ENCODE measurements around the gene PCSK6. TPM values are rescaled to one million over a fixed set of nuclear protein-coding genes. Genes with fewer than 3 reads are reported as not detected.

PCSK6 gene
- total RNA-seq, 1 donor from 2014 or later, result 1.3 TPM

DNA sequence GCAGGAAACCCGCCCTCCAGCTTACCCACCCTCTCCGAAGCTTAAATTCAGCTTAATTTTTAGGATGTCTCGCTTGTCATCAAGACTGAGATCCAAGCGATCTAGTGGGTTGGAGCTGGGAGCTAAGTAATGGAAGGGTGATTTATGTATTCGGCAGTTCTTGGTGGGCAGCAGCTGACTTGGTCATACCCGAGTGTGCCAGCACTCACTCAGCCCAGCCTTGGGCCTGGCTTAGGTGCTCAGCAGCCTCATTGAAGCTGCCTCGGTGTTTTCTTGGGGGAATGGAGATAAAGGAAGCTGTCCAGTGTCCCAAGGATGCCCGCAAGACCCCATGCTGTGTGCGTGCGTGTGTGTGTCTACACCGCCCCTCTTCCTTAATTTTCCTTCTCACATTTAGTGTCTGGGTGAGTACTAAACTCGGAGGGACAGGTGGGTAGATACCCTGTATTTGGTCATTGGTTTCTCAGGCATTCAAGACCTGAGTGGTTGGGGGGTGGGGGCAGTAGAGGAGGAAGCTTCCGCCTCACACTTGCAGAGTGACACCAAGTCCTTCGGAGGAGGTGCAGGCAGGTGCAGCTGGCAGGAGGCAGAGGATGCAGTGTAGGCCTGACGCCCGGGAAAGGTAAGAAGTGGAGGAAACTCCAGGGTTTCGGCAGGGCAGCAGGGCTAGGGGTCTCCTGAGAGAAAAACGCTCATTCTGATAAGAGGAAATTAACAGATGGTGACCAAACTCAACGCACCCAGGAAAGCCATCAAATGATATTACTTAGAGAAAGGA lies 92.8 kb downstream of the PCSK6 start:
- no peak for FAIRE-seq
- peaks cover 8% of the 10 kb centered on the region for H3K4me1 Mint-ChIP-seq (ENCODE audit: low read depth, unreplicated experiment)

DNA sequence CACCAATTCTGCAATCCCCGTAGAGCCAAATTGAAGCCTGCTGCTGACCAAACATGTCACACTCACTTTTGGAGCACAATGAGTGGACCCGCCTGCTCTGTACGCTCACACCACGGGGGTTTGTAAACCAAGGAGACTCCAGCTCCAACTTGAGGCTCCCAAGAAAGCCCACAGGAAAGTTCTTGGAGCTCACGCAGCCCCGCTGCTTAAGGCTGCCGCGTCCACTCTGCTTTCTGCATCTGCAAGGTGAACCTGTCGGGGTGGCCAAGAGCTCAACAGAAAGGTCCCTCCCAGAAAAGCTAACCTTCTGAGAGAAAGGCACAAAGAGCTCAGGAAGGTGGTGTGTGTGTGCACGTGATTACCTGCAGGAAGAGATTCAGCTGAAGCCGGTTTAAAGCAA lies 94.9 kb downstream of the PCSK6 start:
- H3K4me3 Mint-ChIP-seq (ENCODE audit: unreplicated experiment), result no peak overlapping the region
- no peaks in the 10 kb centered on the region for H3K79me2 ChIP-seq (ENCODE audit: insufficient read depth, low read length)
- no peaks in the 10 kb centered on the region for H3K9me3 ChIP-seq (ENCODE audit: insufficient read depth, low read depth, low read length)
- peaks cover 8% of the 10 kb centered on the region for H3K4me1 Mint-ChIP-seq (ENCODE audit: low read depth, unreplicated experiment)
- no peaks in the 10 kb centered on the region for H3K27me3 ChIP-seq (ENCODE audit: insufficient read depth, low read length)
- no peaks in the 10 kb centered on the region for H3K36me3 ChIP-seq (ENCODE audit: insufficient read depth, low read length)
- H4K20me1 ChIP-seq (ENCODE audit: insufficient read depth, low read length), result no peaks in the 10 kb centered on the region
- no peaks in the 10 kb centered on the region for H3K9me3 Mint-ChIP-seq (ENCODE audit: unreplicated experiment)
- no peak overlapping the region for H3K4me2 ChIP-seq (ENCODE audit: low read length)
- H3K36me3 Mint-ChIP-seq (ENCODE audit: low read depth, unreplicated experiment), result no peaks in the 10 kb centered on the region
- FAIRE-seq, result no peak
- DNase-seq (ENCODE audit: low read depth), result no peak
- no peak for TF ChIP-seq EZH2 (IDR thresholded peaks at IDR 0.05; ENCODE audit: insufficient read depth, low read length)
- TF ChIP-seq, protein P1, sequence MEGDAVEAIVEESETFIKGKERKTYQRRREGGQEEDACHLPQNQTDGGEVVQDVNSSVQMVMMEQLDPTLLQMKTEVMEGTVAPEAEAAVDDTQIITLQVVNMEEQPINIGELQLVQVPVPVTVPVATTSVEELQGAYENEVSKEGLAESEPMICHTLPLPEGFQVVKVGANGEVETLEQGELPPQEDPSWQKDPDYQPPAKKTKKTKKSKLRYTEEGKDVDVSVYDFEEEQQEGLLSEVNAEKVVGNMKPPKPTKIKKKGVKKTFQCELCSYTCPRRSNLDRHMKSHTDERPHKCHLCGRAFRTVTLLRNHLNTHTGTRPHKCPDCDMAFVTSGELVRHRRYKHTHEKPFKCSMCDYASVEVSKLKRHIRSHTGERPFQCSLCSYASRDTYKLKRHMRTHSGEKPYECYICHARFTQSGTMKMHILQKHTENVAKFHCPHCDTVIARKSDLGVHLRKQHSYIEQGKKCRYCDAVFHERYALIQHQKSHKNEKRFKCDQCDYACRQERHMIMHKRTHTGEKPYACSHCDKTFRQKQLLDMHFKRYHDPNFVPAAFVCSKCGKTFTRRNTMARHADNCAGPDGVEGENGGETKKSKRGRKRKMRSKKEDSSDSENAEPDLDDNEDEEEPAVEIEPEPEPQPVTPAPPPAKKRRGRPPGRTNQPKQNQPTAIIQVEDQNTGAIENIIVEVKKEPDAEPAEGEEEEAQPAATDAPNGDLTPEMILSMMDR (IDR thresholded peaks at IDR 0.05; ENCODE audit: insufficient read depth, low read depth, low read length), result no peak
- peaks cover 33% of the 10 kb centered on the region for H3K27me3 Mint-ChIP-seq (ENCODE audit: low read depth, unreplicated experiment)
- H3K27ac ChIP-seq (ENCODE audit: low read depth, low read length), result no peak overlapping the region
- no peaks in the 10 kb centered on the region for H3K4me1 ChIP-seq (ENCODE audit: insufficient read depth, low read length)
- H2AFZ ChIP-seq (ENCODE audit: low read depth, low read length), result no peak overlapping the region
- H3K27ac Mint-ChIP-seq (ENCODE audit: unreplicated experiment), result no peak overlapping the region
- H3K9ac ChIP-seq (ENCODE audit: low read length), result no peak overlapping the region
- no peak overlapping the region for H3K4me3 ChIP-seq (ENCODE audit: insufficient read depth, low read depth, low read length)

More for the DNA sequence above, 92.8 kb downstream of the PCSK6 start:
- Histone ChIP-seq H3K4me1 (ENCODE audit: insufficient read depth, low read length) (no peaks in the 10 kb centered on the region), H2AFZ (ENCODE audit: low read depth, low read length) (no peak overlapping the region), H3K36me3 (ENCODE audit: insufficient read depth, low read length) (no peaks in the 10 kb centered on the region), H3K4me3 (ENCODE audit: insufficient read depth, low read depth, low read length) (no peak overlapping the region), H3K79me2 (ENCODE audit: insufficient read depth, low read length) (no peaks in the 10 kb centered on the region), H4K20me1 (ENCODE audit: insufficient read depth, low read length) (no peaks in the 10 kb centered on the region), H3K4me2 (ENCODE audit: low read length) (no peak overlapping the region), H3K9me3 (ENCODE audit: insufficient read depth, low read depth, low read length) (peaks cover 3% of the 10 kb centered on the region), H3K9ac (ENCODE audit: low read length) (no peak overlapping the region), H3K27me3 (ENCODE audit: insufficient read depth, low read length) (no peaks in the 10 kb centered on the region), H3K27ac (ENCODE audit: low read depth, low read length) (no peak overlapping the region)
- Mint-ChIP-seq H3K9me3 (ENCODE audit: unreplicated experiment) (no peaks in the 10 kb centered on the region), H3K27me3 (ENCODE audit: low read depth, unreplicated experiment) (peaks cover 40% of the 10 kb centered on the region), H3K36me3 (ENCODE audit: low read depth, unreplicated experiment) (no peaks in the 10 kb centered on the region), H3K4me3 (ENCODE audit: unreplicated experiment) (no peak overlapping the region), H3K27ac (ENCODE audit: unreplicated experiment) (no peak overlapping the region)
- TF ChIP-seq, protein P1 (IDR thresholded peaks at IDR 0.05; ENCODE audit: insufficient read depth, low read depth, low read length), result no peak
- TF ChIP-seq EZH2 (IDR thresholded peaks at IDR 0.05; ENCODE audit: insufficient read depth, low read length), result no peak
- no peak for DNase-seq (ENCODE audit: low read depth)

- H3K4me3 ChIP-seq (ENCODE audit: insufficient read depth, low read depth, low read length), result no peak overlapping the region
- no peak overlapping the region for H3K27ac Mint-ChIP-seq (ENCODE audit: unreplicated experiment)
- H4K20me1 ChIP-seq (ENCODE audit: insufficient read depth, low read length), result no peaks in the 10 kb centered on the region
- FAIRE-seq (no peak), DNase-seq (ENCODE audit: low read depth) (no peak)
- H3K4me1 Mint-ChIP-seq (ENCODE audit: low read depth, unreplicated experiment), result peaks cover 8% of the 10 kb centered on the region
- H3K27ac ChIP-seq (ENCODE audit: low read depth, low read length), result no peak overlapping the region
- H3K36me3 ChIP-seq (ENCODE audit: insufficient read depth, low read length), result no peaks in the 10 kb centered on the region
- peaks cover 32% of the 10 kb centered on the region for H3K27me3 Mint-ChIP-seq (ENCODE audit: low read depth, unreplicated experiment)
- TF ChIP-seq, protein P1 (IDR thresholded peaks at IDR 0.05; ENCODE audit: insufficient read depth, low read depth, low read length), result no peak
- no peak for TF ChIP-seq EZH2 (IDR thresholded peaks at IDR 0.05; ENCODE audit: insufficient read depth, low read length)
- H2AFZ ChIP-seq (ENCODE audit: low read depth, low read length), result no peak overlapping the region
- H3K4me3 Mint-ChIP-seq (ENCODE audit: unreplicated experiment), result no peak overlapping the region
- H3K27me3 ChIP-seq (ENCODE audit: insufficient read depth, low read length), result no peaks in the 10 kb centered on the region
- no peaks in the 10 kb centered on the region for H3K9me3 ChIP-seq (ENCODE audit: insufficient read depth, low read depth, low read length)
- H3K9ac ChIP-seq (ENCODE audit: low read length), result no peak overlapping the region
- H3K4me2 ChIP-seq (ENCODE audit: low read length), result no peak overlapping the region
- no peaks in the 10 kb centered on the region for H3K4me1 ChIP-seq (ENCODE audit: insufficient read depth, low read length)
- H3K36me3 Mint-ChIP-seq (ENCODE audit: low read depth, unreplicated experiment), result no peaks in the 10 kb centered on the region
- H3K9me3 Mint-ChIP-seq (ENCODE audit: unreplicated experiment), result no peaks in the 10 kb centered on the region
- H3K79me2 ChIP-seq (ENCODE audit: insufficient read depth, low read length), result no peaks in the 10 kb centered on the region
Measured at GRCh38 chr15:101394056-101394630, 95.4 kb downstream of the PCSK6 start.
